ENCODE data around the gene LIMD2.

Gene LIMD2

GRCh38 chr17:63707151-63707550, 7.2 kb upstream of the LIMD2 start:
- no peak overlapping the region for H2BK15ac ChIP-seq (ENCODE audit: low read depth, poor library complexity, severe bottlenecking)
- no peak overlapping the region for H3K14ac ChIP-seq (ENCODE audit: low read length in 2 of 2)
- peaks cover 69 to 89% of the 10 kb centered on the region in 2 experiments for H3K36me3 ChIP-seq (ENCODE audit: control insufficient read depth in 1 of 2, insufficient read depth in 2 of 2, low read depth in 1 of 2, low read length in 2 of 2)
- no peak overlapping the region for H4K91ac ChIP-seq (ENCODE audit: low read length)
- H3K4me2 ChIP-seq (ENCODE audit: low read length, poor library complexity, severe bottlenecking), result no peak overlapping the region
- 93% methylated on average over 8 of the region's 11 CpGs for WGBS
- DNase-seq, result no peak
- H2AFZ ChIP-seq (ENCODE audit: low read depth, low read length), result no peak overlapping the region
- no peak overlapping the region for H2BK12ac ChIP-seq (ENCODE audit: low read length in 2 of 2)
- no peak overlapping the region for H3K18ac ChIP-seq (ENCODE audit: low read depth in 1 of 2, low read length in 2 of 2)
- H3K27ac ChIP-seq (ENCODE audit: low read length, poor library complexity, severe bottlenecking), result no peak overlapping the region
- no peak overlapping the region for H2BK120ac ChIP-seq (ENCODE audit: low read depth, low read length)
- H3K27me3 ChIP-seq (ENCODE audit: control insufficient read depth in 1 of 2, insufficient read depth in 1 of 2, low read length in 2 of 2), result no peaks in the 10 kb centered on the region
- no peak overlapping the region for H3K23ac ChIP-seq (ENCODE audit: low read length in 2 of 2)
- H4K8ac ChIP-seq (ENCODE audit: low read length), result no peak overlapping the region
- no peak overlapping the region for H3K9ac ChIP-seq (ENCODE audit: low read length)
- H3K4me1 ChIP-seq (ENCODE audit: control insufficient read depth, insufficient read depth, low read depth, low read length), result no peaks in the 10 kb centered on the region
- H3K9me3 ChIP-seq (ENCODE audit: control insufficient read depth, low read length), result no peaks in the 10 kb centered on the region
- H3K4me3 ChIP-seq (ENCODE audit: insufficient read depth in 1 of 2, low read depth in 1 of 2, low read length in 2 of 2), result no peak overlapping the region
- no peaks in the 10 kb centered on the region for H3K79me1 ChIP-seq (replicated peaks; ENCODE audit: low read length, poor library complexity, severe bottlenecking)
- no peak overlapping the region for H3K4ac ChIP-seq (ENCODE audit: low read depth in 1 of 2, low read length in 2 of 2)
- H2BK5ac ChIP-seq (ENCODE audit: low read depth, low read length, poor library complexity, severe bottlenecking), result no peak overlapping the region
- no peak overlapping the region for H2AK5ac ChIP-seq (ENCODE audit: low read length, severe bottlenecking)

GRCh38 chr17:63706336-63707082, 6.6 kb upstream of the LIMD2 start:
- Histone ChIP-seq H2BK12ac (ENCODE audit: low read length in 2 of 2) (no peak overlapping the region), H2BK15ac (ENCODE audit: low read depth, poor library complexity, severe bottlenecking) (no peak overlapping the region), H4K91ac (ENCODE audit: low read length) (no peak overlapping the region), H3K14ac (ENCODE audit: low read length in 2 of 2) (no peak overlapping the region), H4K8ac (ENCODE audit: low read length) (no peak overlapping the region), H3K79me1 (replicated peaks; ENCODE audit: low read length, poor library complexity, severe bottlenecking) (peaks cover under 1% of the 10 kb centered on the region), H3K27ac (ENCODE audit: low read length, poor library complexity, severe bottlenecking) (no peak overlapping the region), H3K4me1 (ENCODE audit: control insufficient read depth, insufficient read depth, low read depth, low read length) (no peaks in the 10 kb centered on the region), H3K36me3 (ENCODE audit: control insufficient read depth in 1 of 2, insufficient read depth in 2 of 2, low read depth in 1 of 2, low read length in 2 of 2) (peaks cover 63 to 84% of the 10 kb centered on the region in 2 experiments), H3K18ac (ENCODE audit: low read depth in 1 of 2, low read length in 2 of 2) (no peak overlapping the region), H3K27me3 (ENCODE audit: control insufficient read depth in 1 of 2, insufficient read depth in 1 of 2, low read length in 2 of 2) (no peaks in the 10 kb centered on the region), H3K9me3 (ENCODE audit: control insufficient read depth, low read length) (no peaks in the 10 kb centered on the region), H3K4me3 (ENCODE audit: insufficient read depth in 1 of 2, low read depth in 1 of 2, low read length in 2 of 2) (no peak overlapping the region), H2BK120ac (ENCODE audit: low read depth, low read length) (no peak overlapping the region), H3K23ac (ENCODE audit: low read length in 2 of 2) (no peak overlapping the region), H2AK5ac (ENCODE audit: low read length, severe bottlenecking) (no peak overlapping the region), H3K4ac (ENCODE audit: low read depth in 1 of 2, low read length in 2 of 2) (no peak overlapping the region), H2AFZ (ENCODE audit: low read depth, low read length) (no peak overlapping the region), H3K4me2 (ENCODE audit: low read length, poor library complexity, severe bottlenecking) (no peak overlapping the region), H3K9ac (ENCODE audit: low read length) (no peak overlapping the region), H2BK5ac (ENCODE audit: low read depth, low read length, poor library complexity, severe bottlenecking) (no peak overlapping the region)
- no peak for DNase-seq
- whole genome bisulfite sequencing, result 94% methylated on average over 5 of the region's 7 CpGs

- no peak overlapping the region for H3K4me2 ChIP-seq (ENCODE audit: low read length, poor library complexity, severe bottlenecking)
- no peak overlapping the region for H2BK120ac ChIP-seq (ENCODE audit: low read depth, low read length)
- H2AFZ ChIP-seq (ENCODE audit: low read depth, low read length), result no peak overlapping the region
- no peak overlapping the region for H3K4ac ChIP-seq (ENCODE audit: low read depth in 1 of 2, low read length in 2 of 2)
- H3K4me1 ChIP-seq (ENCODE audit: control insufficient read depth, insufficient read depth, low read depth, low read length), result peaks cover 7% of the 10 kb centered on the region
- H4K8ac ChIP-seq (ENCODE audit: low read length), result no peak overlapping the region
- no peak overlapping the region for H3K4me3 ChIP-seq (ENCODE audit: insufficient read depth in 1 of 2, low read depth in 1 of 2, low read length in 2 of 2)
- H2BK12ac ChIP-seq (ENCODE audit: low read length in 2 of 2), result no peak overlapping the region
- peaks cover 2% of the 10 kb centered on the region for H3K79me1 ChIP-seq (replicated peaks; ENCODE audit: low read length, poor library complexity, severe bottlenecking)
- no peak overlapping the region for H3K23ac ChIP-seq (ENCODE audit: low read length in 2 of 2)
- no peak overlapping the region for H3K9ac ChIP-seq (ENCODE audit: low read length)
- no peak overlapping the region for H2BK5ac ChIP-seq (ENCODE audit: low read depth, low read length, poor library complexity, severe bottlenecking)
- H2AK5ac ChIP-seq (ENCODE audit: low read length, severe bottlenecking), result no peak overlapping the region
- 96% methylated on average over 3 of the region's 3 CpGs for WGBS
- H3K9me3 ChIP-seq (ENCODE audit: control insufficient read depth, low read length), result no peaks in the 10 kb centered on the region
- no peak overlapping the region for H3K18ac ChIP-seq (ENCODE audit: low read depth in 1 of 2, low read length in 2 of 2)
- no peak for DNase-seq
- no peak overlapping the region for H2BK15ac ChIP-seq (ENCODE audit: low read depth, poor library complexity, severe bottlenecking)
- H3K36me3 ChIP-seq (ENCODE audit: control insufficient read depth in 1 of 2, insufficient read depth in 2 of 2, low read depth in 1 of 2, low read length in 2 of 2), result peaks cover 59 to 76% of the 10 kb centered on the region in 2 experiments
- H4K91ac ChIP-seq (ENCODE audit: low read length), result no peak overlapping the region
- no peak overlapping the region for H3K14ac ChIP-seq (ENCODE audit: low read length in 2 of 2)
- H3K27me3 ChIP-seq (ENCODE audit: control insufficient read depth in 1 of 2, insufficient read depth in 1 of 2, low read length in 2 of 2), result no peaks in the 10 kb centered on the region
- no peak overlapping the region for H3K27ac ChIP-seq (ENCODE audit: low read length, poor library complexity, severe bottlenecking)
These were observed 5.7 kb upstream of the LIMD2 start for GRCh38 chr17:63705657-63706056.

- Histone ChIP-seq H4K91ac (ENCODE audit: low read length) (no peak overlapping the region), H2BK5ac (ENCODE audit: low read depth, low read length, poor library complexity, severe bottlenecking) (no peak overlapping the region), H2AK5ac (ENCODE audit: low read length, severe bottlenecking) (no peak overlapping the region), H2BK120ac (ENCODE audit: low read depth, low read length) (no peak overlapping the region), H3K4me3 (ENCODE audit: insufficient read depth in 1 of 2, low read depth in 1 of 2, low read length in 2 of 2) (no peak overlapping the region), H3K27me3 (ENCODE audit: control insufficient read depth in 1 of 2, insufficient read depth in 1 of 2, low read length in 2 of 2) (no peaks in the 10 kb centered on the region), H3K4ac (ENCODE audit: low read depth in 1 of 2, low read length in 2 of 2) (no peak overlapping the region), H3K4me1 (ENCODE audit: control insufficient read depth, insufficient read depth, low read depth, low read length) (peaks cover 12% of the 10 kb centered on the region), H3K9ac (ENCODE audit: low read length) (no peak overlapping the region), H3K4me2 (ENCODE audit: low read length, poor library complexity, severe bottlenecking) (no peak overlapping the region), H3K9me3 (ENCODE audit: control insufficient read depth, low read length) (no peaks in the 10 kb centered on the region), H2BK12ac (ENCODE audit: low read length in 2 of 2) (no peak overlapping the region), H3K27ac (ENCODE audit: low read length, poor library complexity, severe bottlenecking) (no peak overlapping the region), H4K8ac (ENCODE audit: low read length) (no peak overlapping the region), H3K36me3 (ENCODE audit: control insufficient read depth in 1 of 2, insufficient read depth in 2 of 2, low read depth in 1 of 2, low read length in 2 of 2) (peaks cover 51 to 68% of the 10 kb centered on the region in 2 experiments), H3K23ac (ENCODE audit: low read length in 2 of 2) (no peak overlapping the region), H2BK15ac (ENCODE audit: low read depth, poor library complexity, severe bottlenecking) (no peak overlapping the region), H3K14ac (ENCODE audit: low read length in 2 of 2) (no peak overlapping the region), H3K79me1 (replicated peaks; ENCODE audit: low read length, poor library complexity, severe bottlenecking) (peaks cover 2% of the 10 kb centered on the region), H2AFZ (ENCODE audit: low read depth, low read length) (no peak overlapping the region), H3K18ac (ENCODE audit: low read depth in 1 of 2, low read length in 2 of 2) (no peak overlapping the region)
- no peak for DNase-seq
- WGBS, result 96% methylated on average over 9 of the region's 9 CpGs
These were observed 4.9 kb upstream of the LIMD2 start for GRCh38 chr17:63704836-63705235.
